ENCODE measurements around the gene CSRP2.

Gene CSRP2

DNA sequence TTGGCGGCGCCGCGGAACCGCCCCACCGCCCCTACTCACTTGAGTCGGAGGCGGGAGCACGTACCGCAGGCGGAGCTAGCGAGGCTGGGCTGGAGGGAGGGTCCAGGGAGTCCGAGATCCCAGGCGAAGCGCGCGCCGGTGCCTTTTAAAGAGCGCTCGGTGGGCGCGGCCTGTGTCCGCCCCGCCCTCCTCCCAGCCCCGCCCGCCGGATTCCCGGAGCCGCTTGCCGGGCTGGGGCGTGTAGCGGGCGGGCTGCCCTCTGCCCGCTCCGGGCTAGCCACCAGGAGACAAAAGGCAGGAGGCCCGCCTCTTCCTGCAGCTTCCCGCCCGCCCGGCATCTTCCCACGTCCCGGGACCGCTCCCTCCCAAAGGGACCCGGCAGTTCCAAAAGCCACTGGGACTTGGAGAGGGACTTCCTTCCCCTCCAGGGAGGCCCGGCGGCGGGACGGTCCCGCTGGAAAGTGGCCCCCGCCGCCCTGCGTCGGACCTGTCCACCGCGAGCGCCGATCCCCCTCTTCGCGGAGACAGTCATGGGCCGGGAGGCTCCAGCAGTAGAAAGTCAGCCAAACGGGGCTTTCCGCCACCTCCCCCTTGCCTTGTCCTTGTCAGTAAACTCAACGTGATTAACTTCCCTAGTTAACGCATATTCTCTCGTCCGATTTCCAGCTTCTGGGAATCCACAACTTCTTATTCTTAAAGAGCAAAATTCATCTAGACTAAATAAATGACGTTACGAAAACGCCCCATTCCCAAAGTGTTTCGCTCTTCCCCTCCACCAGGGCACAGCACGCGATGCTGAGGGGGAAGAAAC lies at the start of gene CSRP2:
Gene CSRP2, minus strand, starts transcription at position 121 of the 811 bp plus-strand sequence. CDS start 12,759 bp downstream, outside the sequence.
- DNase-seq, result peak; percentile 97

DNA sequence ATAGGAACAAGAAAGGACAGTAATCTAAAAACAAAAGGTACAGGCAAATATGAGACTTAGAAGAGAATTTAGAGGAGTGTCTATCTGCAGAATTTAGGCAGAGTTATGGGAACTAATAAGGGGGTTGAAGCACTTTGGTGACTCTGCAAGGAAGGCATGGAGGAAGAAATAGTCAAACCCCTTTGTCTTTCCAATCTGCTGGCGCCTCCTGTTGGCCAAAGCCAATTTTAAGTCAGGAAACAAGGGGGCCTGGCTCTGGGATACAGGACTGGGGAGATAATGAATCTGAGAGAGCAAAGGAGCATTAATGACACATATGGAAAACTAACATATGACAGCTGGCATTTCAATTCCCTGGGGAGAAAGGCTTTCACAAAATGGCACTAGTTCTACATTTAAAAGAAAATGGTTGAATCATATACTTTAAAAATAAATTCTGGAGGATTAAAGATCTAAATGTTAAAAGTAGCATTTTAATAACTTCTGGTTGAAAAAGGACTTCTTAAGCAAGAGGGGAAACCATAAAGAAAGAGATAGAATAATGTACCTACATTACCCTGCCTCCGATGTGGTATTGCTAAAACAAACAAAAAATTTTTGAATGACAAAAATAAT lies 48.5 kb upstream of the CSRP2 start:
- DNase-seq, result no peak

DNA sequence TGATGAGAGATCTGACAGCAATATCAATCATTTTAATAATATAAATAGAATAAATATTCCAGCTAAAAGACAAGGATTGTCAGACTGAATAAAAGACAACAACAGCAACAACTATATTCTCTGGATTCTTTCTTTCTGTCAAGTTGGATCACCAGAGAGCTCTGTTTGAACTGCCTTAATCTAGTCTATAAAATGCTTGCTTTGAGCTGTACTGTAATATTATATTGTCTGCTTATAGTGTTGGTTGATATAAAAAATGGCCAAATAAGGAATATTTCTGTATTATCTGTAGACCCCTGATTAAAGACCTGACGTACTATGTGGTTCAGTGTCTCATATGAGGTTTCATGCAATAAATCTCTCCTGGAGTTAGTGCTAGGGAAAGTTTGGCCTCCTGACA lies 46.3 kb upstream of the CSRP2 start:
- no peak for DNase-seq

DNA sequence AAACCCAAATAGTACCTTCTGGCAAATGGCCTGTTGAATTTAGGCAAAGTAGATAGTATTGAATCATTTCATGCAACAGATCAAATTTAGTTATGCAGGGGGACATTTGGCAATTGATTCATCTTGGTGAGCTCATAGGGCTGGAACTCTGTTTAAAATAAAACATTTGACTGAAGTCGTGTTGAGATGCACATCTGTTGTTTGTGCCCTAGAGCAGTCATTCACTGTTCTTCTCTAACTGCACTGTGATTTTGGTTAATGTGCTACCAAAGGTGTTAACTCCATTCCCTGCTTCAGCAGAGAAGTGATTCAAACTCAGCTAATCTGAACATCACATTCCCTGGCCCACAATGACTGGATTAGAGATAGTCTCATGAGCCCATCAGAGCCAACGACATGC lies 44.0 kb upstream of the CSRP2 start:
- no peak for DNase-seq

DNA sequence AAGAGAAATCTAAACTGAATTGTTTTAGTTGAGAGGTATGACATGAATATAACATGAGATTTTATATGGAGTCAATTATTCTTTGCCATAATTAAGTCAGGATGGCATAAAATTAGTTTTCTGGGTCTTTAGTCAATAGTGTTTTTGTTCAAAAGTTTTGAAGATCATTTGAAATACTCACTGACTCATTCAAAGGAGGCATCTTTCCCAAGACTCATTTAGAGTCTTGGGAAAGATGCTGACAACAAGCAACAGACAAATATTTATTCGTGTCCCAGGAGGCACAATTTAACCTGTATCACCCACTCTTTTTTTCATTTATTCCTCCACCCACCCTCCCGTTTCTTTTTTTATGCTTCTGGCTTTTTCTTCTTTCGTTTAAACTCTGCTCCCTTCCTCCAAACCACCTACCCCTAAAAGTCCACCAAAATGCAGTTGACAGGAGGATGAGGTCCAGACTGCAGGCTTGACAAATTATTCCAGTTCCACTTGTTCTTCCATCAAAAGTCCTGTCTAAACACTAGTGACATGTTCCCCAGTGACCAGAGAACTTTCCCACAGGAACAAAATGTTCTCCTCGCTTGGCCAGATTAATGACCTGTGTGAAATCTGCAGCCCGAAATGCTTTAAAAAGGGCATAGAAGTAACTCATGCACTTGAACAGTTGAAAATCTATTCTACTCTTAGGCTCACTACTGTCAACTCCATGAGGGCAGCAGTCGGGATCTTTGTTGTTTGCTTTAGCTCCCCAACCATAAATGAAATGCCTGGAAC lies 43.3 kb upstream of the CSRP2 start:
- no peak for DNase-seq

DNA sequence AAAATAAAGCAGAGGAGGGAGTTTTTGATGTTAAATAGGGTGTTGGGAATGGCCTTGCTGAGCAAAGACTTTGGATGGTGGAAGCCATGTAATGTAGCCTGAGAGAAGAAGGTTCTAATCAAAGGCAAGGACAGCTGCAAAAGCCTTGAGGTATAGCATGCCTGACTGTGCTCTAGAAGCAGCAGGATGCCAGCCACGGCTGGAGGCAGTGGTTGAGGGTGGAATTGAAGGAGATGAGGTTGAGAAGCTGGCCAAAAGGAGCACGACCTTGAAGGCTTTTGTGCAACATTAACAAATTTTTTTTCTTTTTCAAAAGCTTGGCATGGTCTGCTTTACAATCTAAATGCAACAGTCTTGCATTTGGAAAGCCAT lies 42.3 kb upstream of the CSRP2 start:
- no peak for DNase-seq

DNA sequence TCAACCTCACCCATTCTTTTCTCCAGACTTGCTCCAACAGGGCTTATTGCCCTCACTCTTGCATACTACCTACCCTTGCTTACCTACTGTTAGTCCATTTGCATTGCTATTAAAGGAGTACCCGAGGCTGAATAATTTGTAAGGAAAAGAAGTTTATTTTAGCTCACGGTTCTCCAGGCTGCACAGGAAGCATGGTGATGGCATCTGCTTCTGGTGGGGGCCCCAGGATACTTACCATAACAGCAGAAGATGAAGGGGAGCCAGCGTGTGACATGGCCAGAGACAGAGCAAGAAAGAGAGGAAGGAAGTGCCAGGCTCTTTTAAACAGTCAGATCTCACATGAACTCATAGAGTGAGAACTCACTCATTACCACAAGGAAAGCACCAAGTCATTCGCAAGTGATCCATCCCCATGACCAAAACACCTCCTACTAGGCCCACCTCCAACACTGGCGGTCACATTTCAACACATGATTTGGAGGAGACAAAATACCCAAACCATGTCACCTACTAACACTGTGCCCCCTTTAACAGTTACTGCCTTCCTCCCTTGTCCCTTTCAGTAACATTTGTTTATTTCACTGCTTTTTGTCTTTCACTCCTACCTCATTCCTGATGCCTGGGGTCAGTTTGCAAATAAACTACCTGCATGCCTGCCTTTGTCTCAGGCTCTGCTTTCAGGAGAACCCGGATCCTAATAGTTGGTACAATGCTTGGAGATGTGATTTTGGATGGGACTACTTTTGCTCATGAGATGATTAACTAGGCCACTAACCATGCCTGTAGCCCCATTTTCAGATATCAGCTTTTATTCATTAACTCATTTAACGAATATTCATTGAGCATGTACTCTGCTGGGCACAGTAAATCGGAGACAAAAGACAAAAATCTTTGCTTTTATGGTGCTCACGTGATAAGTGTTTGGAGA lies 41.6 kb upstream of the CSRP2 start:
- no peak for DNase-seq

DNA sequence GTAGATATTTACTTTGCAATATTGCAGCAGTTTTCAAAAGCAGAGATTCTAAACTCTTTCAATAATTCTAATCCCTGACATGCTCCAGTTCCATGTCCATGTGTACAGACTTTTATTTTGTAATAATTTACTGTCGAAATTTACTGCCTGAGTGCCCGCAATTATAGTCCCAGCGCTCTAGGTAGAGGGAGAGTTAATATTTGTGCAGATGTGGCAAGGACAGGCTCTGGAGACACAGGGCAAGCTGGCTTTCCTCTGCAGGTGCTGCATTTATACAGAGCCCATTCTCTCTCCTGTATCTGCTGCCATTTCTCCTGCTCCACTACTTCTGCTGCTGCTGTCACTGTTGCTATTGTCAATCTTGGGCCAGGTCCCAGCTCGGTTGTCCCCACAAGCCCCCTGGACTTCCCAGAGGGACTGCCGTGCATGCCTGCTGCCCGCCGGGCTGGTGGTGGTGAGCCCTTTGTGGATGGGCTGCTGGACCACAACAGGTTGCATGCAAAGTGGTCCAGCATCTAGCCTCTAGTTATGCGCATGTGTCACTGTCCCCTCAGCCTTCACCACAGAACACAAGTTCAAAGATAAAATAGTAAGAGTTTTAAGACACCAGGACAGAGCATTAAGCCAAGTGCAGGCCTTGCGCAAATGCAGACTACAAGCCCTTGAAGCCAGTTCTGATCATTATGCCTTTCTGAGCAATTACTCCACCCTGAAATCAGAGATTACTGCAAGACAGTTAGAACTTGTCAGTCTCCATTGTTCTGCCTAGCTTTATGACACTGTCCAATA lies 40.8 kb upstream of the CSRP2 start:
- DNase-seq, result no peak

DNA sequence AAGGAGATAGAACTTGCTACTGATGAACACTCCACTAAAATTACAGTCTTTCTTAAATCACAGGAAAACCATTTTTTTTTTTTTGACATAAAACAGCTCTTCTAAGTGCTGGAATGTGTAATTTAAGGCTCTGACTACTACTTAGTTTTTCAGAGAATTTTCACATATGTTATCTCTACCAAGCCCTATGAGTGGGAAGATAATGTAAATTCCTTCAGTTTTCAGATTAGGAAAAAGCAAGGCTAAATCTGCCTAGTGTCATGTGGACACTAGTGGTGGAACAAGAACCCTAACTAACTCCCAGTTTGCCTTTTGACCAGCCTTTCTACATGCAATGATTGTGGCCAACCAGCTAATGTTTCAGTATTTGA lies 37.3 kb upstream of the CSRP2 start:
- no peak for DNase-seq

DNA sequence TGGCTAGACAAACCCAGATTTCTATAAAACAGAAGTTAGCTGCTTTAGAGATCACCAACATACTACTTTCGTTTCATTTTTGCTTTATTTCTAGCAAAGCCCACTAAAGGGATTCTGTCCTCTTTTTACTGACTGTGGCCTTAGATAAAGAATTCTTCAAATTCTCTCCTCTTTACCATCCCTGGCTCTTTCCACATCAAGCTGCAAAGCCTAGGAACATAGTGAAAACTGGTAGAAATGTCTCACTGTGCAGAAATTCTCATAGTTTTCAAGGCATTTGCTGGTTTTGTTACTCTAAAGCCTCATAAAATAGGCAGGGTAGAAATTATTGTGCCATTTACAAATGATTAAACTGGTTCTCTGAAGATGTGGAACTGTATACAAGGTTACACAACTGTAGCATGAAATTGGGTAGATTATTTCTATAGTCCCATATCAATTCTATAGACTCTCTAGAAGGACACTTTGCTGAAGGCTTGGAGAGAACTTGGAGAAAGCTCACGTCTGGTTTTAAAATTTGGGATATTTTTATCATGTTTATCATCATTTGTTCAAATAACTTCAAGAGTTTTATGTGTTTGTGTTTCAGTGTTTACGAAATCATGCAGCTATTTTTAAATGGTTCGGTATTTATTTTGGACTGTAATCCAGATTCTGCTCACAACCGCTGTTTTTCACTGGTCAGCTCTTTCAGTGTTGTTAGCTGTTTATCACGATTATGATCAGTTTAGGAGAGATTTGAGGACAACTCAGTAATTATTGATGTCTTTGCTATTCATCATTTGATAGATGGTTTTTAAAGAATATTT lies 36.7 kb upstream of the CSRP2 start:
- DNase-seq, result no peak

DNA sequence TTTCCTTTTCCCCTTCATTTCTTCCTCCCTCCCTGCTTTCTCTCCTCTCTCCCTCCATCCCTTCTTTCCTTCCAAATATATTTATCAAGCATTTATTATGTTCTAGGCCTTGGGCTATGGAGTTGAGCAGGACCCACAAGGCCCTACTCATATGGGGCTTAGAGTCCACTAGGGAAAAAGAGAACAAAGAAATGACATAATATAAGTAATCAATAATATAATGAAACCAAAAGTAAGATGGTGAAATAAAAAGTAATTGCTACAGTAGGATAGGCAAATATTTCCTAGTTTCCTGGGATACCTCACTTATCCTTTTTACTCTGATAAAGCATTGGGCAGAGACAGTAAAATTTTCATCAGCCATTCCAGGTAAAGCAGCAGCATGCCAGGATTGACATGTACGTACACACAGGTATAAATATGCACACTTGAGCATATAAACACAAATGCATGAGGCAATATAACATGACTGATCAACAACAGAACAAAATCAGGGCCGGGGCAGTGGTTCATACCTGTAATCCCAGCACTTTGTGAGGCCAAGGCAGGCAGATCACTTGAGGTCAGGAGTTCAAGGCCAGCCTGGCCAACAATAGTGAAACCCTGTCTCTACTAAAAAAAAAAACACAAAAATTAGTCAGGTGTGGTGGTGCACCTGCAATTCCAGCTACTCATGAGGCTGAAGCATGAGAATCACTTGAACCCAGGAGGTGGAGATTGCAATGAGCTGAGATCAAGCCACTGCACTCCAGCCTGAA lies 35.5 kb upstream of the CSRP2 start:
- DNase-seq, result no peak

DNA sequence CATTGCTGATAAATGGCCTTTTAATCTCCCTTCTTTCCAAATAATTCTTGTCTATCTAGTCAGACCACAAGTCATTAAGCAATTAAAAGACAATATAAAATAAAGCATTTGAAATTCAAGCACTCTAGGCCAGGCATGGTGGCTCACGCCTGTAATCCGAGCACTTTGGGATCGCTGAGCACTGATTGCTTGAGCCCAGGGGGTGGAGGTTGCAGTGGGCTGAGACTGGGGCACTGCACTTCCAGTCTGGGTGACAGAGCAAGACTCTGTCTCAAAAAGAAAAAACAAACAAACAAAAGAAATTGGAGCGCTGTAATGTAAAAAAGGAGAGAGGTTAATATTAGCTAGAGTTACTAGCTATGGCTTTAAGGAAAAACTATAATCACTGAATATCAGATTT lies 30.5 kb upstream of the CSRP2 start:
- DNase-seq, result no peak

DNA sequence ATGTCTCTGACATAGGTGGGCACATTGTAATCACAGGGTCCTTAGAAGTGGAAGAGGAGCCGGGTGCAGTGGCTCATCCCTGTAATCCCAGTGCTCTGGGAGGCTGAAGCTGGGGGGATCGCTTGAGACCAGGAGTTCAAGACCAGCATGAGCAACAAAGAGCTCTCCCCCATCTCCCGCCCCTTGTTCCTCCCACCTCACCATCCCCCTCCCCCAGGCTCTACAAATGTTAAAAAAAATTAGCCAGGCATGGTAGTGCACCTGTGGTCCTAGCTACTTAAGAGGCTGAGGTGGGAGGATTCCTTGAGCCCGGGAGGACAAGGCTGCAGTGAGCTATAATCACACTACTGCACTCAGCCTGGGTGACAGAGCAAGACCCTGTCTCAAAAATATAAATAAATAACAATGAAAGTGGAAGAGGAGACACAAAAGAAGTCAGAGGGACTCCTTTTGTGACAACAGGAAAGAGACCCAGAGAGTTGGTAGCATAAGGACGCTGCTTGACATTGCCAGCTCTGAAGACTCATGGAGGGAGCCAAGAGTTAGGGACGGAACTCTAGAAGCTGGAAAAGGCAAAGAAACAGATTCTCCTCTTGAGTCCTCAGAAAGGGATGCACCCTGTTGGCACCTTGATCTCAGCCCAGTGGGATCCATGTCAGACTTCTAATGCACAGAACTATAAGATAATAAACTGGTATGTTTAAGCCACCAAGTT lies 29.6 kb upstream of the CSRP2 start:
- no peak for DNase-seq

DNA sequence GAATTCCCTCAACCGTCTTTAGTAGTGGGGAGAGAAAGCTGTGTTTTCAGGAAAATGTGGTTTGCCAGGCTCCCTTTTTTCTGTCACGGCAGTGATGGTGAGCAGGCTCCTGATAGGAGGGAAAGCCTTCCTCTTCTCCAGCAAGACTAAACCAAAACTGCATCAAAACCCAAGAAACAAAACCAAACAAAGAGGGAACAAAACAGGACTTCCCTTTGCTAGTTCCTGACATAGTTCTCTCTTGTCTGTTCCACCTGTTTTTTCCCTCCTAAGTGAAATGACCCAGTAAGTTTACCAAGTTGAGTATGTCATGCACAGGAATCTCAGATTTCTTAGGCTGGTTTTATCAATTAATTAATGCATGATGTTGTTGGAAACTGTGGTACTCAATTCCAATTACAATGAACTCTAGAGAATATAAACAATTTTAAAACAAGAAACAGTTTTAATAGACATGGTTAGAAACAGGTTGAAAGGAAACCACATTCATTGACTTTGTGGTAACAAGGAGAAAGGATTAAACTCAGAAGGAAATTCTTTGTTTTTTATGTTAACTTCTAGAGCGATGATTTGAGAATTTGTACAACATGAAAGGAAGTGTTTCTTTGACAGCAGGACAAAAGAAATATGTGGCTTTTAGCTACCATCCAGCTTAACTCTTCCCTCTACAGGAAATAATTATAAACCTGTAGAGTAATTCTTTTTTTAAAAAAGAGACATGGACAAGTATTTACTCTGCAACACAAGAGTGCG lies 23.0 kb upstream of the CSRP2 start:
- no peak for DNase-seq

DNA sequence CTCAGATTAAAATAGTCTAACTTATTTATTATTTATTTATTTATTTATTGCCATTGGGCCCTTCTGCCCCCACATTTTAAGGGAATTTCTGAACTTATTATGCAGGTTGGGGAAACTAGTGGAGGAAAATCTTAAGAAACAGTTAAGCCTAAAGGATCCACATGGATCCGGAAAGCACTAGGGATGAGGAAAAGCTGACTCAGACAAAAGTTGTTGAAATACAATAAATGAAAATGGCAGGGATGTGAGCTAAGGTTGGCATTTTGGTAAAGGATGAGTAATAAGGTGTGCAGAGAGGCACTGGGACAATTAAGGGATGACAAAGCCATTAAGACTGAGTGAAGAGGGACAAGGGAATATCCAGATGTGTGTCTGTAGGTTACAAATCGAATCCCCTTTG lies 20.7 kb upstream of the CSRP2 start:
- no peak for DNase-seq

DNA sequence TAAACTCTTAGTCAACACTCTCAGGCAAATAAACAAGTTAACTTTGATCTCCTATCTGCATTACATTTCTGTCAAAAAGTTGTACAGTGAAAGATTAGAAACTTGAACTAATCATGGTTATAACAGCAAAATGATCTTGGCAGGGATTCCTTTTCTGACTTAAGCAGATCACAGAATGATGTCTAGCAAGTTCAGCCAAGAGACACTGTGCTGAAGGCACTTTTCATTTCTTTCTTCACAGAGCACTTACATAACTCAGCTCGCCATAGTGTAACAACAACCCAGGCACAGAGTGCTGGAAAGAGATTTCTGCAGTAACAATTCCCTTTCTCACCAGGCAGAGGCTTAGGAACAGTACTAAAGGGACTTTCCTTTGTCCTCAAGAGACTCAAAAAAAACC lies 19.6 kb upstream of the CSRP2 start:
- DNase-seq, result no peak

DNA sequence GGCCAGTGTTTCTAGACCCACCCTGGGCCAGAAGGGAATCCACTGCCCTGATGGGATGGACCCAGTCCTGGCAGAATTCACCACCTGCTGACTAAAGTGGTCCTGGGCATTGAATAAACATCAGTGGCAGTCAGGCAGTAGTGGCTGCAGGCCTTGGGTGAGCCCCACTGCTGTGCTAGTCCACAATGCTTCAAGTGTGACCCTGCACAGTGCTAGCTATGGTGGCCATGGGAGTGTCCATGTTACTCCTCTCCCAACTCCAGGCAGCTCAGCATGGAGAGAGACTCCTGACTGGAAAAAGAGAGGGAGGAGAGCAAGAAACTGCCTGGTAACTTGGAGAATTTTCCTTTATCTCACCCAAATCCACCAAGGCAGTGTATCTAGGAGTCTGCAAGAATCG lies 17.5 kb upstream of the CSRP2 start:
- no peak for DNase-seq

DNA sequence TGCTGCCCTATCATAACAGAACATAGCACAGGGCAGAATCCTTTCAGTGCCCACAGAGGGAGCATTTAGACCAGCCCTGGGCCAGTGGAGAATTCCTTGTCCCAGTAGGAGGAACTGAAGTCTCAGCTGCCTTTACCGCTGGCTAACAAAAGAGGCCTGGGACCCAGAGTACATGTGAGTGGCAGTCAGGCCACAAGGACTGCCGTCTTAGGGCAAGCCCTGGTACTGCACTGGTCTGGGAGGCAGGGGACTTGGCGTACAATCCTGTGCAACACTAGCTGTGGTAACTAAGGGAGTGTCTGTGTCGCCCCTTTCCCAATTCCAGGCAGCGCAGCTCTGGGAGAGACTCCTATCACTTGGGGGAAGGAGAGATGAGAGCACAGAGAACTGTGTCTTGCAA lies 17.0 kb upstream of the CSRP2 start:
- DNase-seq, result no peak

DNA sequence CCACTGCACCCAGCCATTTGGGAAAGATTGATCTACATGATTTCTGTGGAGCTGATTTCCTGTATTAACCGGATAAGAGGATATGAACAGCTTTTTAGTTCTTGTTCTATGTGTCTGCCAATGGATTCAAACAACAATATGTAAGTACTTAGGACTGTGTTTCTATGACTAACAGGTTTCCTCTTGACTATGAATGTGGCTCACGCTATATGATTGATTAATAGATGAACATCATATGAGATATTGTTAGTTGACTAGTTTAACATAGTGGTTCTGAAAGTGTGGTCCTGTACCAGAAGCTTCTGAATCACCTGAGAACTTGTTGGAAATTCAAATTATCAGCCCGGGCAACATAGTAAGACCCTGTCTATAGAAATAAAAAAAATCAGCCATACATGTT lies 12.8 kb upstream of the CSRP2 start:
- no peak for DNase-seq

Data from retina (tissue), 1 donor.